ENCODE results near the gene PDGFC.

DNA sequence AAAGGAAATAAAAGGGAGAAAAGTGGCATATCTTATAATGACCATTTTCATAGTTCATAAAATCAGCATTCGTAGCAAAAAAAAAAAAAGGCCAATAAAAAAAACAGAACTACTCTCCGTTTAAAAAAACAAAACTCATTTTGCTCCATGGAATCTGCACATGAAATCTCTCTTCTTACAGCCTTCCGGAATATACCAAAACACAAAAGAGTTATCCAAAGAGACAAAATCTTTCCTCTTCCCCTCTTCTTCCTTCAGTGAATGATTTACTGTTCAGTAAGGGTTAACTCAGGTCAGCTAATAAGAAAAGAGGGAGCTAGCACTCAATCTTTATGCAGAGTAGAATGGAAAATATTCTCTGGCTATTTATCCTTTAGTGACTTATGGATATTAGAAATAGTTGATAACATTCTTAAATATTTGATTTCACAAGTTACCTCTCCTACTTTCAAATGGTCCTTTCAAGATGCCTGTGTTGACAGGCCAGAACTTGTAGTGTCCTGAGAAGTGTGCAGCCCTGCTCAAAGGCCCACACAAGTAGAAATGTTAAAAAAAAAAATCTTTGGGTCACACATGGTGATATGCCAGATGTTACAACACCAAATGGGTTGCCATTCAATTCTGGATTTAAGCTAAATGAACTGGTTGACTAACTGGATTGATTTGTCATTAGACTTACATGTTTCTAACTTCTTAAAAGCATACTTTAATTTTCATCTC, 42.1 kb downstream of the PDGFC start:
- TF ChIP-seq, protein P1, sequence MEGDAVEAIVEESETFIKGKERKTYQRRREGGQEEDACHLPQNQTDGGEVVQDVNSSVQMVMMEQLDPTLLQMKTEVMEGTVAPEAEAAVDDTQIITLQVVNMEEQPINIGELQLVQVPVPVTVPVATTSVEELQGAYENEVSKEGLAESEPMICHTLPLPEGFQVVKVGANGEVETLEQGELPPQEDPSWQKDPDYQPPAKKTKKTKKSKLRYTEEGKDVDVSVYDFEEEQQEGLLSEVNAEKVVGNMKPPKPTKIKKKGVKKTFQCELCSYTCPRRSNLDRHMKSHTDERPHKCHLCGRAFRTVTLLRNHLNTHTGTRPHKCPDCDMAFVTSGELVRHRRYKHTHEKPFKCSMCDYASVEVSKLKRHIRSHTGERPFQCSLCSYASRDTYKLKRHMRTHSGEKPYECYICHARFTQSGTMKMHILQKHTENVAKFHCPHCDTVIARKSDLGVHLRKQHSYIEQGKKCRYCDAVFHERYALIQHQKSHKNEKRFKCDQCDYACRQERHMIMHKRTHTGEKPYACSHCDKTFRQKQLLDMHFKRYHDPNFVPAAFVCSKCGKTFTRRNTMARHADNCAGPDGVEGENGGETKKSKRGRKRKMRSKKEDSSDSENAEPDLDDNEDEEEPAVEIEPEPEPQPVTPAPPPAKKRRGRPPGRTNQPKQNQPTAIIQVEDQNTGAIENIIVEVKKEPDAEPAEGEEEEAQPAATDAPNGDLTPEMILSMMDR (IDR thresholded peaks at IDR 0.05; ENCODE audit: poor library complexity), result no peak
- no peak for TF ChIP-seq EZH2 (IDR thresholded peaks at IDR 0.05; ENCODE audit: borderline replicate concordance)

Measured in hepatocyte (in vitro differentiated cells).